IgD-negative memory B cell (primary cell): ENCODE measurements around the gene ZNRD2. TPM values are rescaled to one million over a fixed set of nuclear protein-coding genes. Genes with fewer than 3 reads are reported as not detected.
"Not testable (repeated sequence)": the region's sequence is repeated elsewhere in the genome, so short reads cannot be mapped to it uniquely, and the experiment has no call there.

ENCODE experiments used
- H3K27ac Mint-ChIP-seq, 3 donors: one replicate each; pipeline ENCODE4 v1.8.0; 2020 to 2022; ENCODE audit warnings: mild to moderate bottlenecking in 3 of 3, mixed read lengths in 3 of 3, moderate library complexity in 1 of 3
- H3K27me3 Mint-ChIP-seq: one replicate; pipeline ENCODE4 v1.8.0; 2021; ENCODE audit warnings: mixed read lengths
- H3K36me3 Mint-ChIP-seq: one replicate; pipeline ENCODE4 v1.8.0; 2020; ENCODE audit warnings: mild to moderate bottlenecking, mixed read lengths
- H3K4me1 Mint-ChIP-seq, 3 donors: one replicate each; pipeline ENCODE4 v1.8.0; 2020 to 2022; ENCODE audit warnings: mixed read lengths in 3 of 3, mild to moderate bottlenecking in 1 of 3
- H3K4me3 Mint-ChIP-seq, 4 donors: one replicate each; pipeline ENCODE4 v1.8.0; 2020 to 2022; ENCODE audit warnings: mild to moderate bottlenecking in 4 of 4, mixed read lengths in 4 of 4, moderate library complexity in 3 of 4
- H3K9me3 Mint-ChIP-seq, 3 donors: one replicate each; pipeline ENCODE4 v1.8.0; 2020 to 2021; ENCODE audit warnings: mixed read lengths in 3 of 3, mild to moderate bottlenecking in 1 of 3
- polyA plus RNA-seq: library from polyadenylated mRNA; unstranded; fragments of 300-500 nt; fragmentation: Illumina TruSeq; gene quantifications from one replicate; pipeline ENCODE4 v1.2.3, GENCODE V29; 2021

Gene ZNRD2
- polyA plus RNA-seq, 1 donor from 2014 or later, result 86.4 TPM

- no peaks in the 10 kb centered on the region for H3K27me3 Mint-ChIP-seq
- H3K36me3 Mint-ChIP-seq, result no peaks in the 10 kb centered on the region
- H3K4me3 Mint-ChIP-seq, result peak within 1 kb of the TSS; percentile 76 to 81 (median 79)
- H3K4me1 Mint-ChIP-seq, result peaks cover 0 to 17% (median 8%) of the 10 kb centered on the region in 3 donors
- peak within 1 kb of the TSS in 2 of 3 donors; percentile 31 to 96 for H3K27ac Mint-ChIP-seq
- no peaks in the 10 kb centered on the region for H3K9me3 Mint-ChIP-seq
These were observed 12.0 kb upstream of the ZNRD2 start, which contains the start of gene LTBP3 for GRCh38 chr11:65558002-65558929. Gene LTBP3 (minus strand): TSS chr11:65558359. CDS start chr11:65557959, 400 bp downstream.

- Mint-ChIP-seq H3K9me3 (no peaks in the 10 kb centered on the region), H3K36me3 (no peaks in the 10 kb centered on the region), H3K27ac (peak overlapping the region in 1 of 3 donors; percentile 57), H3K4me1 (peaks cover 0 to 17% (median 8%) of the 10 kb centered on the region in 3 donors), H3K27me3 (no peaks in the 10 kb centered on the region), H3K4me3 (peak overlapping the region in 3 of 4 donors; percentile 70 to 81 (median 72))
These were observed 11.3 kb upstream of the ZNRD2 start for GRCh38 chr11:65558930-65559509.

DNA sequence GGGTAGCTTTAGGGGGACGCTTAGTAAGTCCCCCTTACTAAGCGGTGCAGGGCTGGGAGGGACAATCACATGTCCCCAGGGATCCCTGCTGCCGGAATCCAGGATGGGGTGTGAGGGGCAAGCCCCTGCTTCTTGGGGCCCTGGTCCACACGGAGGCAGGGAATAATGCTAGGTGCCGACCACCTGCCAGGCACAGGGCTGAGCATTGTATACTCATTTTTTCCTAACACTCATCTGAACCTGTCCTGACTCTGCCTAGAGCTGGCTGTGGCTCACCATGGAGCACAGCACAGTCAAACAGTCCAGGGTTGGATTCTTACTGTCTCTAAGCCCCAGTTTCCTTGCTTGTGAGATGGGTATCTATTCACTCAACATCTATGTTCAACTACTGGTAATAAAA lies 10.7 kb upstream of the ZNRD2 start:
- Mint-ChIP-seq H3K27me3 (no peaks in the 10 kb centered on the region), H3K36me3 (no peaks in the 10 kb centered on the region), H3K9me3 (no peaks in the 10 kb centered on the region), H3K27ac (peak overlapping the region in 1 of 3 donors; percentile 57), H3K4me1 (peaks cover 0 to 14% (median 7%) of the 10 kb centered on the region in 3 donors), H3K4me3 (peak overlapping the region in 1 of 4 donors; percentile 72)

GRCh38 chr11:65559951-65560537 lies 10.2 kb upstream of the ZNRD2 start:
- Mint-ChIP-seq H3K27me3 (no peaks in the 10 kb centered on the region), H3K9me3 (no peaks in the 10 kb centered on the region), H3K4me1 (peaks cover 0 to 11% (median 4%) of the 10 kb centered on the region in 3 donors), H3K4me3 (peak overlapping the region in 1 of 4 donors; percentile 55), H3K27ac (peak overlapping the region in 1 of 3 donors; percentile 57), H3K36me3 (no peaks in the 10 kb centered on the region)

- Mint-ChIP-seq H3K36me3 (no peaks in the 10 kb centered on the region), H3K4me3 (peak overlapping the region in 2 of 4 donors; percentile 41 to 55), H3K27ac (peak overlapping the region in 1 of 3 donors; percentile 64), H3K4me1 (peaks cover 3 to 17% (median 4%) of the 10 kb centered on the region in 3 donors), H3K9me3 (no peaks in the 10 kb centered on the region), H3K27me3 (no peaks in the 10 kb centered on the region)
These were observed 9.5 kb upstream of the ZNRD2 start for GRCh38 chr11:65560555-65561418.

DNA sequence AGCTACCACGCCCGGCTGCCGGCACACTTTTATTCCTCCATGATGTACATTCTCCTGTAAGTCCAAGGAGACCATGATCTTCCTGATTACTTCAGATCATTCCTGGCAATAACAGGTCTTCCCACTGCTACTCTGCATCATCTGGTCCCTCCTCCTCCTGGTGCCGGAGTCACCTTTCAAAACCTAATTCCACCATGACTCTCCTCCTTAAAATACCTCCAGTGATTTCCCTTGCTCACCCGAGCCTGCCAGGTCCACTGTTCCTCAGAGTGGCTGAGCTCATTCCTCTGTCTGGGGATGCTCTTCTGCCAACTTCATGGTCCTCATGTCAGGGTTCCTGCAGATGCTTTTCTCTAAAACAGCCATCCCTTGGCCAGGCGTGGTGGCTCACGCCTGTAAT lies 8.3 kb upstream of the ZNRD2 start:
- H3K4me1 Mint-ChIP-seq, result peaks cover 4 to 18% (median 7%) of the 10 kb centered on the region in 3 donors
- no peaks in the 10 kb centered on the region for H3K9me3 Mint-ChIP-seq
- H3K27ac Mint-ChIP-seq, result peak overlapping the region in 2 of 3 donors; percentile 59 to 64
- no peak overlapping the region for H3K4me3 Mint-ChIP-seq
- H3K36me3 Mint-ChIP-seq, result no peaks in the 10 kb centered on the region
- H3K27me3 Mint-ChIP-seq, result no peaks in the 10 kb centered on the region

DNA sequence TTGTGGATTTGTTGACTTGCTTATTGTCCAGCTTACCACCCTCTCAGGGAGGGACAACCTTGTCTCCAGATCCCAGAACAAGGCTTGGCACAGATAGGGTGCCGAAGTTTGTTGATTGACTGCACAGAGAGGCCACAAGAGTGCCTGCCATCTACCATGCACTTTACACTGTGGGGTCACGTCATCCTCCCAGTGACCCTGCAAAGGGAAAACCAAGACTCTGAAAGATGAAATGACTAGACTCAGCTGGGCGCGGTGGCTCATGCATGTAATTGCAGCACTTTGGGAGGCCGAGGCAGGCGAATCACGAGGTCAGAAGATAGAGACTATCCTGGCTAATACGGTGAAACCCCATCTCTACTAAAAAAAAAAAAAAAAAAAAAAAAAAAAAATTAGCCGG lies 7.5 kb upstream of the ZNRD2 start:
- Mint-ChIP-seq H3K4me1 (peaks cover 4 to 17% (median 7%) of the 10 kb centered on the region in 3 donors), H3K27ac (peak overlapping the region in 1 of 3 donors; percentile 39), H3K36me3 (no peaks in the 10 kb centered on the region), H3K27me3 (no peaks in the 10 kb centered on the region), H3K4me3 (peak overlapping the region in 1 of 4 donors; percentile 61), H3K9me3 (no peaks in the 10 kb centered on the region)

DNA sequence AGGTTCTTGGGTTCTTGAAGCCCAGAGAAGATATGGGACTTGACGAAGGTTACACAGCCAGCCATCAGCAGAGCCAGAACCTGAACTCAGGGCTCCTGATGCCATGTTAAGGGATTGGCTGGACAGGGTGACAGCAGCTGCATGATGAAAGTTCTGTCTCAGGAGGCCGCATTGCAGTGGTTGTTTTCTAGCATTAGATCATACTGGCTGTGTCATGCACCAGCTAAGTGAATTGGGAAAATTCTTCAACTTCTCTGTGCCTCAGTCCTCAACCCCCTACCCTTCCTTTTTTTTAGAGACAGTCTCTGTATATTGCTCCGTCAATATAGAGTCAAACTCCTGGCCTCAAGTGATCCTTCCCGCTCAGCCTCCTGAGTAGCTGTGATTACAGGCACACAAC lies 6.7 kb upstream of the ZNRD2 start:
- Mint-ChIP-seq H3K36me3 (no peaks in the 10 kb centered on the region), H3K27ac (peak overlapping the region in 2 of 3 donors; percentile 39 to 74), H3K27me3 (no peaks in the 10 kb centered on the region), H3K4me1 (peaks cover 7 to 22% (median 9%) of the 10 kb centered on the region in 3 donors), H3K9me3 (no peaks in the 10 kb centered on the region), H3K4me3 (peak overlapping the region in 1 of 4 donors; percentile 61)

- H3K27ac Mint-ChIP-seq, result peak overlapping the region; percentile 58 to 84 (median 81)
These were observed 5.3 kb upstream of the ZNRD2 start for GRCh38 chr11:65564879-65565559.

DNA sequence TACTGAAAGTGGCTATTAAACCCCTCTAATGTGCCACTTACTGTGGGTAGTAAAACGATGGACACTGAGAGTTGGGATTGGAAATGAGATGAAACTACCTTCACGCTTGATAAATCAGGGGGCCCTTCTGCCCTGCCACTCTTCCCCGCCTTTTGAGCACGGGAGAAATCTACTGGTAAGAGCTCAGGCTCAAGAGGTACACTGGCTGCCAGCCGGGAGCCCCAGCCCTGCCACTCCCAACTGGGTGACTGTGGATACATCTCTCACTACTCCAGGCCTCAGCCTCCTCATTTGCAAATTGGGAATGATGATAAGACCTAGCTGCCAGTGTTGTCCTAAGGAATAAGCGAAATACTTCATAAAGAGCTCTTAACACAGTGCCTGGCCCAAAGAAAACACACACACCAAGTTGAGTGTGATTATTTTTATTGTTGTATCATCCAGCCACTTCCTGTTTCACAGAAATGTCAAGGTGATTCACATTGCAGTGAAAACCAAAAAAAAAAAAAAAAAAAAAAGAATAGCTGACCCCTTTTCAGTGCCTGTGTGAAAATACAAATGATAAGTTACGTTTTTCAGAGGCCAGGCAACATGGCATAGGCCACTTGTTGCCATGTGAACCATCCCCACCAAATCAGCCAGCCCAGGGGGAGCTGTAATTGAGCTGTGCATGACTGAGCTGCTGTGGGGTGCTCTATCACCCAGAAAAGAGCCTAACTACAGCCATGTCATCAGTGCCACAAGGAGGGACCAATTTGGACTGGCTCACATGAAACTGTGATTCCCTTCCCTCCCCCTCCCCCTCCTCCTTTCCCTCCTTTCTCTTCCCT lies 4.4 kb upstream of the ZNRD2 start:
- Mint-ChIP-seq H3K4me3 (peak overlapping the region in 3 of 4 donors; percentile 34 to 68 (median 45)), H3K27me3 (no peaks in the 10 kb centered on the region), H3K9me3 (no peaks in the 10 kb centered on the region), H3K4me1 (peaks cover 20 to 29% (median 26%) of the 10 kb centered on the region in 3 donors), H3K27ac (peak overlapping the region; percentile 74 to 84 (median 81)), H3K36me3 (no peaks in the 10 kb centered on the region)

More at GRCh38 chr11:65564879-65565559, 5.3 kb upstream of the ZNRD2 start:
- H3K27me3 Mint-ChIP-seq, H3K9me3 Mint-ChIP-seq, H3K36me3 Mint-ChIP-seq: not testable (repeated sequence)
- Mint-ChIP-seq H3K4me3 (peak overlapping the region in 1 of 4 donors; percentile 73), H3K4me1 (peaks cover 18 to 27% (median 21%) of the 10 kb centered on the region in 3 donors)

- Mint-ChIP-seq H3K36me3 (no peaks in the 10 kb centered on the region), H3K4me3 (peak overlapping the region; percentile 97 to 100 (median 99)), H3K9me3 (no peaks in the 10 kb centered on the region), H3K27me3 (peaks cover 2% of the 10 kb centered on the region), H3K4me1 (peaks cover 26 to 41% (median 41%) of the 10 kb centered on the region in 3 donors), H3K27ac (peak overlapping the region; percentile 99 to 100 (median 99))
These were observed 909 bp upstream of the ZNRD2 start for GRCh38 chr11:65569164-65569972.

- peak overlapping the region; percentile 95 to 100 (median 99) for H3K27ac Mint-ChIP-seq
- peaks cover 28 to 44% (median 33%) of the 10 kb centered on the region in 3 donors for H3K4me1 Mint-ChIP-seq
- H3K36me3 Mint-ChIP-seq, result no peaks in the 10 kb centered on the region
- H3K9me3 Mint-ChIP-seq, result no peaks in the 10 kb centered on the region
- peaks cover 2% of the 10 kb centered on the region for H3K27me3 Mint-ChIP-seq
- H3K4me3 Mint-ChIP-seq, result peak overlapping the region; percentile 93 to 99 (median 96)
These were observed 1.1 kb downstream of the ZNRD2 start for GRCh38 chr11:65571420-65571819.
